Spleen (tissue), 11 donors: ENCODE measurements around the gene NUP160. TPM values are rescaled to one million over a fixed set of nuclear protein-coding genes. Genes with fewer than 3 reads are reported as not detected.

Source experiments
- DNase-seq: peaks from one replicate; pipeline ENCODE4 v3.0.0-alpha.2; 2020
- H3K27ac ChIP-seq, 8 donors: fragments of 200-600 bp; sonication (generic) in 7 of 8; 1 replicate in 4 of 8; 2 replicates in 4 of 8; pipeline versions ENCODE4 v1.5.0 to v1.8.0; 2016 to 2021; ENCODE audit warnings: inconsistent platforms in 4 of 8, mild to moderate bottlenecking in 4 of 8, moderate library complexity in 1 of 8
- H3K27me3 ChIP-seq, 7 donors: fragments of 200-600 bp; sonication (generic) in 6 of 7; replicated peaks in 1 of 7; 1 replicate in 4 of 7; 2 replicates in 3 of 7; pipeline versions ENCODE4 v1.5.0 to v1.8.0; 2016 to 2021; ENCODE audit warnings: inconsistent platforms in 3 of 7, mild to moderate bottlenecking in 1 of 7
- H3K36me3 ChIP-seq, 6 donors: fragments of 200-600 bp; sonication (generic) in 5 of 6; 1 replicate in 4 of 6; 2 replicates in 2 of 6; pipeline versions ENCODE4 v1.5.0 to v1.8.0; 2016 to 2021; ENCODE audit warnings: inconsistent platforms in 2 of 6
- H3K4me1 ChIP-seq, 6 donors: fragments of 200-600 bp; sonication (generic) in 5 of 6; 1 replicate in 3 of 6; 2 replicates in 3 of 6; pipeline versions ENCODE4 v1.5.0 to v1.8.0; 2016 to 2021; ENCODE audit warnings: inconsistent platforms in 3 of 6
- H3K4me3 ChIP-seq, 8 donors: fragments of 200-600 bp; sonication (generic) in 7 of 8; 1 replicate in 4 of 8; 2 replicates in 4 of 8; pipeline versions ENCODE4 v1.5.0 to v1.8.0; 2016 to 2021; ENCODE audit warnings: inconsistent platforms in 4 of 8, mild to moderate bottlenecking in 4 of 8, moderate library complexity in 2 of 8
- H3K9me3 ChIP-seq, 8 donors: fragments of 200-600 bp; sonication (generic) in 7 of 8; 1 replicate in 4 of 8; 2 replicates in 4 of 8; pipeline versions ENCODE4 v1.5.0 to v1.8.0; 2016 to 2021; ENCODE audit warnings: inconsistent platforms in 4 of 8
- POLR2A ChIP-seq, 3 donors: fragments of 450-650 bp; IDR thresholded peaks; one replicate each; pipeline ENCODE4 v1.5.1; 2017; ENCODE audit warnings: antibody characterized with exemption in 3 of 3, mild to moderate bottlenecking in 1 of 3
- POLR2AphosphoS5 ChIP-seq, 3 donors: sonication (generic); formaldehyde crosslinking; IDR thresholded peaks; one replicate each; pipeline ENCODE4 v1.5.1; 2017; ENCODE audit warnings: antibody characterized with exemption in 3 of 3
- WGBS, 5 donors: extraction: QIAGEN DNeasy Blood & Tissue Kit in 3 of 5; methylation state at CpG; one replicate each; pipeline versions ENCODE4 v1.1.5 to v1.1.7; 2013 to 2018; 5-methylcytosine and 5-hydroxymethylcytosine counted together
- intact Hi-C: fragments of 100-400 bp; cut with DNase I; formaldehyde crosslinking; loops from one replicate; pipeline ENCODE4 v1.15.0; 2023; ENCODE audit warnings: low total_unique reads
- polyA plus RNA-seq, 3 donors: library from polyadenylated mRNA; stranded (reverse); fragments of 200-250 nt; gene quantifications; one replicate each; pipeline ENCODE4 v1.2.1, GENCODE V29; 2013
- total RNA-seq, 7 donors: library from RNA; depleted of rRNA in 3 of 7; stranded (reverse); fragments of >200 nt in 3 of 7; fragmentation: NEBNext Ultra II Directional in 4 of 7; extraction: Animal tissue kit (Norgen Biotek cat#: 25700) in 4 of 7; gene quantifications; one replicate each; pipeline versions ENCODE4 v1.1.0 to v1.2.1, GENCODE V29; 2016 to 2021
- TF ChIP-seq, protein P1 (sequence below), 11 experiments: fragments of 200-600 bp in 7 of 11; fragments of 450-650 bp in 4 of 11; sonication (generic) in 4 of 11; IDR thresholded peaks in 8 of 11; conservative IDR thresholded peaks in 3 of 11; 1 replicate in 7 of 11; 2 replicates in 4 of 11; pipeline versions ENCODE4 v1.4.0 to v1.8.0; 2016 to 2021; ENCODE audit warnings: antibody characterized with exemption in 11 of 11, inconsistent platforms in 4 of 11, mild to moderate bottlenecking in 1 of 11
- donor health status: healthy with polysubstance abuse.
- donor health status: DM: no; HTN: no; CAD: no; lungs with moderate emphysema.
- donor health status: DM: no; HTN: no; CAD: no.
- donor health status: Bipolar disorder and iron deficiency.
- donor health status: healthy.
- donor health status: DM: no; HTN: no; CAD: no.
- donor health status: DM: yes; HTN: yes; CAD: no.

Gene NUP160
- total and polyA plus RNA-seq, 10 donors = 16.0 to 54.8 (median 41.2) TPM

DNA sequence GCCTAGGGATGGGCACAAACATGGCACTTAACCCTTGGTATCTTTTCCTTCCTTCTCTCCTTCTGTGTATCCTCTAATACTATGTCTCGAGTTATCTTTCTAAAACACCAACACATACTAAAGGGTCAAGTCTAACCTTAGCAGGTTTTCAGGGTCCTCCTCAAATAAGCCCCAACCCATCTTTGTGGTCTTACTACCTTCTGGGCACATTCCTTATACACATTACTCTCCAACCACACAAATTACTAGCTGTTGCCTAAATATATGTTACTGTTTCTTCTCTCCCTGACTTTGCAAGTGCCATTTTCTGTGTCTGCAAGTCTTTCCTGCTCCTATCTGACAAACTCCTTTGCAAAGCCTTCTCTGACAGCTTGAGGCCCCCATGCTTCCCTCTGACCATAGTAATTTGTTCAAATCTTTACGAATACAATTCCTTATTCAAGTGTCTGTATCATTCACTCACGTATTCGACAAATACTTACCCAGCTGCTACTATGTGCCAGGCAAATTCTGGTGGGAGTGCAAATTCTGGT lies 15.8 kb upstream of the NUP160 start:
- TF ChIP-seq POLR2A (IDR thresholded peaks at IDR 0.05) (no peak), POLR2AphosphoS5 (IDR thresholded peaks at IDR 0.05) (no peak)
- TF ChIP-seq, protein P1, sequence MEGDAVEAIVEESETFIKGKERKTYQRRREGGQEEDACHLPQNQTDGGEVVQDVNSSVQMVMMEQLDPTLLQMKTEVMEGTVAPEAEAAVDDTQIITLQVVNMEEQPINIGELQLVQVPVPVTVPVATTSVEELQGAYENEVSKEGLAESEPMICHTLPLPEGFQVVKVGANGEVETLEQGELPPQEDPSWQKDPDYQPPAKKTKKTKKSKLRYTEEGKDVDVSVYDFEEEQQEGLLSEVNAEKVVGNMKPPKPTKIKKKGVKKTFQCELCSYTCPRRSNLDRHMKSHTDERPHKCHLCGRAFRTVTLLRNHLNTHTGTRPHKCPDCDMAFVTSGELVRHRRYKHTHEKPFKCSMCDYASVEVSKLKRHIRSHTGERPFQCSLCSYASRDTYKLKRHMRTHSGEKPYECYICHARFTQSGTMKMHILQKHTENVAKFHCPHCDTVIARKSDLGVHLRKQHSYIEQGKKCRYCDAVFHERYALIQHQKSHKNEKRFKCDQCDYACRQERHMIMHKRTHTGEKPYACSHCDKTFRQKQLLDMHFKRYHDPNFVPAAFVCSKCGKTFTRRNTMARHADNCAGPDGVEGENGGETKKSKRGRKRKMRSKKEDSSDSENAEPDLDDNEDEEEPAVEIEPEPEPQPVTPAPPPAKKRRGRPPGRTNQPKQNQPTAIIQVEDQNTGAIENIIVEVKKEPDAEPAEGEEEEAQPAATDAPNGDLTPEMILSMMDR (IDR thresholded peaks at IDR 0.05 in 8 of 11, conservative IDR thresholded peaks at IDR 0.05 in 3 of 11) = no peak
- no peak overlapping the region for H3K4me3 ChIP-seq
- WGBS, 5 donors = 84 to 92% (median 88%) methylated on average over 4 of the region's 4 CpGs
- peaks cover 29 to 78% (median 52%) of the 10 kb centered on the region in 6 donors for H3K4me1 ChIP-seq
- H3K27me3 ChIP-seq = no peaks in the 10 kb centered on the region
- no peaks in the 10 kb centered on the region for H3K36me3 ChIP-seq
- no peaks in the 10 kb centered on the region for H3K9me3 ChIP-seq
- no peak for DNase-seq
- intact Hi-C loops = no loop called here
- H3K27ac ChIP-seq = peak overlapping the region; percentile 4 to 69 (median 62)

DNA sequence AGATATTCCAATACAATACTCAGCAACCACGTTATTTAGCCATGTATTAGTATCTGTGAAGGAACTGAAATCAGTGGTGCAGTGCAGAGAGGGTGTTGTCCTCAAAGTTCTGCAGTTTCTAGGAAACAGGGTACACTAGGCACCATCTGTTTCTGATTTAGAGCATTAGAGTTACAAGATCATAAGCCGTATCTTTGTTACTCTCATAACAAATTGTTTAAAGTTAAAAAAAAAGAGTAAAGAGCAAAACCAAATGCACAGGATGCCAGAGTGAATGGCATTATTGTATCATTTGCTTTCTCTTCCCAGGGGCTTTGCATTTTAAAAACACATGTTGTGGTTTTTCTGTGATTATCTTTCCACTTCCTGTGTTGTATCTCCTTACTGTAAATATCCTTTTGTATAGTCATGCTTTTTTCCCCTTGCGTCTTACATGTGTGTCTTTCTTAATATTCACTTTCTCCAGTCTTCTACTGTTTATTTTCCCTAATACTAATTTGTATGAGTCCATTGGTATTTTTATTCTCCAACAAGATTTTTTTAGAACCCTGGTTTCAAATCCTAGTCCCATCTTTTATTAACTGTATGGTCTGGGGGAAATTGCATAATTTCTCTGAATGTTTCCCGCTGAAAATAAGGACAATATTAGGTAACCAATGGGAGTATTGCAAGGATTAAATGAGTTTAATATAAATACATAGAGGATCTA lies 15.2 kb upstream of the NUP160 start:
- intact Hi-C loops = no loop called here
- Histone ChIP-seq H3K36me3 (no peaks in the 10 kb centered on the region), H3K9me3 (no peaks in the 10 kb centered on the region), H3K4me1 (peaks cover 30 to 81% (median 57%) of the 10 kb centered on the region in 6 donors), H3K4me3 (no peak overlapping the region), H3K27me3 (no peaks in the 10 kb centered on the region), H3K27ac (peak overlapping the region in 6 of 8 donors; percentile 7 to 69 (median 64))
- TF ChIP-seq, protein P1 (IDR thresholded peaks at IDR 0.05 in 8 of 11, conservative IDR thresholded peaks at IDR 0.05 in 3 of 11) = no peak
- DNase-seq = no peak
- WGBS, 5 donors = 24 to 34% (median 31%) methylated on average over 4 of the region's 4 CpGs

DNA sequence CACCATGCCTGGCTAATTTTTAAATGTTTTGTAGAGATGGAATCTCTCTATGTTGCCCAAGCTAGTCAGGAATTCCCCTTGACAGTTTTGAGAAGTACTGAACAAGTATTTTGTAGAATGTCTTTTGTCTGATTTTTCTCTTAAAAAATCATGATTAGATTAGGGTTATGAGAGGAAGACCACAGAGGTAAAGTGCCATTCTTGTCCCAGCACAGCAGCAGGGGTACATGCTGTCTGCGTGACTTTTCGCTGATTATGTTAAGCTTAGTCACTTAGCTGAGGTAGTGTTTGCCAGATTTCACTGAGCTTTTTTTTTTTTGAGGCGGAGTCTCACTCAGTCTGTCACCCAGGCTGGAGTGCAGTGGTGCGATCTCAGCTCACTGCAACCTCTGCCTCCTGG lies 13.6 kb upstream of the NUP160 start:
- WGBS, 5 donors = 48 to 86% (median 73%) methylated on average over 4 of the region's 4 CpGs
- Histone ChIP-seq H3K9me3 (no peaks in the 10 kb centered on the region), H3K27ac (peak overlapping the region in 6 of 8 donors; percentile 43 to 69 (median 62)), H3K27me3 (no peaks in the 10 kb centered on the region), H3K4me3 (no peak overlapping the region), H3K4me1 (peaks cover 39 to 92% (median 73%) of the 10 kb centered on the region in 6 donors), H3K36me3 (no peaks in the 10 kb centered on the region)
- DNase-seq = no peak
- no peak for TF ChIP-seq POLR2A (IDR thresholded peaks at IDR 0.05)
- TF ChIP-seq POLR2AphosphoS5 (IDR thresholded peaks at IDR 0.05) = peak in 1 of 3 donors; percentile 16
- intact Hi-C loops = no loop called here

DNA sequence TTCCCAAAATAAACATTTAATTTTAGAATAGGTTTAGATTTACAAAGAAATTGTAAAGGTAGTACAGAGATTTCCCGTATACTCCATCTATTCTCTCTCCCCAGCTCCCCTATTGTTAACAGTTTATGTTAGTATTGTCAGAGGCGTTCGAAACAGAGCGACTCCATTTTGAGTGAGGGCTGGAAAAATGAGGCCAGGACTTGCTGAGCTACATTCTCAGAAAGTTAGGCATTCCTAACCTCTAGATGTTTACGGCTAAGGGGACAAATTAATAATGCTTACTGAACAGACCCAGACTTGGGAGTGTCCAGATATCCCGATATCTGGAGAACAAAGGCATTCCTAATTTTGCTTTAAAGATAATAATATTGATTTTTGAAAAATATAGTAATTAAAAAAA lies 12.4 kb upstream of the NUP160 start:
- no peaks in the 10 kb centered on the region for H3K36me3 ChIP-seq
- H3K4me1 ChIP-seq = peaks cover 36 to 99% (median 77%) of the 10 kb centered on the region in 6 donors
- intact Hi-C loops = no loop called here
- no peaks in the 10 kb centered on the region for H3K27me3 ChIP-seq
- WGBS, 5 donors = 78 to 96% (median 86%) methylated on average over 6 of the region's 6 CpGs
- H3K4me3 ChIP-seq = no peak overlapping the region
- H3K27ac ChIP-seq = no peak overlapping the region
- TF ChIP-seq POLR2A (IDR thresholded peaks at IDR 0.05) (no peak), POLR2AphosphoS5 (IDR thresholded peaks at IDR 0.05) (no peak)
- TF ChIP-seq, protein P1 (IDR thresholded peaks at IDR 0.05 in 8 of 11, conservative IDR thresholded peaks at IDR 0.05 in 3 of 11) = no peak
- no peaks in the 10 kb centered on the region for H3K9me3 ChIP-seq
- DNase-seq = no peak
